ENCODE data around the gene SERGEF. TPM values are rescaled to one million over a fixed set of nuclear protein-coding genes. Genes with fewer than 3 reads are reported as not detected.

Gene SERGEF
- total RNA-seq, 1 experiment from 2014 or later = 31.4 TPM

- Histone ChIP-seq H3K14ac (ENCODE audit: insufficient read depth, low read length) (no peak overlapping the region), H2BK120ac (ENCODE audit: low read depth, low read length, poor library complexity, severe bottlenecking) (no peak overlapping the region), H3K79me1 (ENCODE audit: insufficient read depth, low read depth, low read length, poor library complexity, severe bottlenecking) (no peaks in the 10 kb centered on the region), H2BK15ac (ENCODE audit: low read depth, low read length) (no peak overlapping the region), H3K18ac (ENCODE audit: insufficient read length, low read depth, low read length) (no peak overlapping the region), H3K9me3 (ENCODE audit: control insufficient read depth, low read depth, low read length) (no peaks in the 10 kb centered on the region), H4K8ac (replicated peaks; ENCODE audit: insufficient read length, low read depth, low read length) (no peak overlapping the region), H3K9ac (ENCODE audit: extremely low read depth, insufficient read length, low read length) (no peak overlapping the region), H2AK5ac (ENCODE audit: insufficient read length, low read length) (no peak overlapping the region), H3K56ac (ENCODE audit: insufficient read length, low read depth, low read length) (no peak overlapping the region), H3K4ac (ENCODE audit: low read depth, low read length) (no peak overlapping the region), H2BK12ac (ENCODE audit: insufficient read length, low read depth, low read length) (no peak overlapping the region), H4K20me1 (ENCODE audit: control insufficient read depth, insufficient read depth, insufficient read length) (no peaks in the 10 kb centered on the region), H3K23ac (ENCODE audit: insufficient read length, low read depth, low read length) (no peak overlapping the region), H3K4me2 (ENCODE audit: insufficient read depth, insufficient read length, low read length) (no peak overlapping the region), H3K27ac (ENCODE audit: insufficient read length, low read depth, low read length) (no peak overlapping the region), H3K23me2 (ENCODE audit: insufficient read length, low read depth, low read length, poor library complexity, severe bottlenecking) (no peaks in the 10 kb centered on the region), H2AFZ (ENCODE audit: low read length) (no peak overlapping the region), H2BK20ac (ENCODE audit: low read depth, low read length, poor library complexity, severe bottlenecking) (no peak overlapping the region), H4K5ac (ENCODE audit: insufficient read length, low read depth, low read length) (no peak overlapping the region), H3K79me2 (ENCODE audit: insufficient read depth, low read length) (no peaks in the 10 kb centered on the region), H3K27me3 (ENCODE audit: insufficient read depth, low read length) (no peaks in the 10 kb centered on the region), H2BK5ac (ENCODE audit: insufficient read length, low read length) (no peak overlapping the region), H3K4me1 (ENCODE audit: insufficient read depth, low read length) (no peaks in the 10 kb centered on the region), H4K91ac (ENCODE audit: insufficient read length, low read depth, low read length) (no peak overlapping the region), H3T11ph (ENCODE audit: low read length) (no peak overlapping the region)
- Mint-ChIP-seq H3K27ac (no peak overlapping the region), H3K9me3 (no peaks in the 10 kb centered on the region), H3K36me3 (ENCODE audit: insufficient read depth in 1 of 3, low read depth in 3 of 3) (no peaks in the 10 kb centered on the region), H3K4me3 (no peak overlapping the region), H3K4me1 (no peaks in the 10 kb centered on the region), H3K27me3 (ENCODE audit: low read depth) (peaks cover 3% of the 10 kb centered on the region; the same call in 1 of the 2 replicates)
- no peak for DNase-seq
- TF ChIP-seq, protein P1, sequence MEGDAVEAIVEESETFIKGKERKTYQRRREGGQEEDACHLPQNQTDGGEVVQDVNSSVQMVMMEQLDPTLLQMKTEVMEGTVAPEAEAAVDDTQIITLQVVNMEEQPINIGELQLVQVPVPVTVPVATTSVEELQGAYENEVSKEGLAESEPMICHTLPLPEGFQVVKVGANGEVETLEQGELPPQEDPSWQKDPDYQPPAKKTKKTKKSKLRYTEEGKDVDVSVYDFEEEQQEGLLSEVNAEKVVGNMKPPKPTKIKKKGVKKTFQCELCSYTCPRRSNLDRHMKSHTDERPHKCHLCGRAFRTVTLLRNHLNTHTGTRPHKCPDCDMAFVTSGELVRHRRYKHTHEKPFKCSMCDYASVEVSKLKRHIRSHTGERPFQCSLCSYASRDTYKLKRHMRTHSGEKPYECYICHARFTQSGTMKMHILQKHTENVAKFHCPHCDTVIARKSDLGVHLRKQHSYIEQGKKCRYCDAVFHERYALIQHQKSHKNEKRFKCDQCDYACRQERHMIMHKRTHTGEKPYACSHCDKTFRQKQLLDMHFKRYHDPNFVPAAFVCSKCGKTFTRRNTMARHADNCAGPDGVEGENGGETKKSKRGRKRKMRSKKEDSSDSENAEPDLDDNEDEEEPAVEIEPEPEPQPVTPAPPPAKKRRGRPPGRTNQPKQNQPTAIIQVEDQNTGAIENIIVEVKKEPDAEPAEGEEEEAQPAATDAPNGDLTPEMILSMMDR (conservative IDR thresholded peaks at IDR 0.05) = no peak
- WGBS (ENCODE audit: extremely low coverage, insufficient read length, low lambda C conversion rate) = no CpG with 5 or more reads among the region's 1 CpG
Measured at GRCh38 chr11:18056561-18057181, 43.8 kb upstream of the SERGEF start.
